Prostate gland (tissue), 2 donors: ENCODE measurements around the gene KCMF1.

Experiments
- POLR2A ChIP-seq: fragments of 450-650 bp; IDR thresholded peaks from one replicate; pipeline ENCODE4 v1.6.1; 2016; ENCODE audit warnings: antibody characterized with exemption, mild to moderate bottlenecking
- POLR2AphosphoS5 ChIP-seq: sonication (generic); formaldehyde crosslinking; IDR thresholded peaks from one replicate; pipeline ENCODE4 v1.6.1; 2017; ENCODE audit warnings: antibody characterized with exemption
- TF ChIP-seq, protein P1 (sequence below), 4 experiments: fragments of 200-600 bp in 2 of 4; fragments of 450-650 bp in 2 of 4; sonication (generic) in 2 of 4; IDR thresholded peaks; 1 replicate in 3 of 4; 2 replicates in 1 of 4; pipeline ENCODE4 v1.5.1; 2016 to 2019; ENCODE audit warnings: antibody characterized with exemption in 4 of 4, mild to moderate bottlenecking in 2 of 4, moderate library complexity in 2 of 4

DNA sequence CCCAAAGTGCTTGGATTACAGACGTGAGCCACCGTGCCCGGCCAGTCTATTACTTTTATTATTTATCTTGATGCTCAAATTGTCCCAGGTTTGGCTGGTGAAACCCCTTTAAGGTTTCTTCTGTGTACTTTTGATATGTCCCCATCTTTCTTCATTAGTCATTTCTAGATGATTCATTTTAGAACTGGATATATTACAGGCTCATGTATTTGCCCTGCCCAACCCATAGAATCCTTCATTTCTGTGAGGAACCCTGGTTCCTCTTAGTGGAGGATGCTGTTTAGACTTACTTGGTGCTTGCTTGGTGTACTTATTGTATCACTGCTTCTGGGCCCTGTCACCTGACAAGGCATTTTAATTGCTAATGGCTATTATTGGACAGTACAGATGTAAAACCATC lies 40.1 kb downstream of the KCMF1 start:
- TF ChIP-seq, protein P1, sequence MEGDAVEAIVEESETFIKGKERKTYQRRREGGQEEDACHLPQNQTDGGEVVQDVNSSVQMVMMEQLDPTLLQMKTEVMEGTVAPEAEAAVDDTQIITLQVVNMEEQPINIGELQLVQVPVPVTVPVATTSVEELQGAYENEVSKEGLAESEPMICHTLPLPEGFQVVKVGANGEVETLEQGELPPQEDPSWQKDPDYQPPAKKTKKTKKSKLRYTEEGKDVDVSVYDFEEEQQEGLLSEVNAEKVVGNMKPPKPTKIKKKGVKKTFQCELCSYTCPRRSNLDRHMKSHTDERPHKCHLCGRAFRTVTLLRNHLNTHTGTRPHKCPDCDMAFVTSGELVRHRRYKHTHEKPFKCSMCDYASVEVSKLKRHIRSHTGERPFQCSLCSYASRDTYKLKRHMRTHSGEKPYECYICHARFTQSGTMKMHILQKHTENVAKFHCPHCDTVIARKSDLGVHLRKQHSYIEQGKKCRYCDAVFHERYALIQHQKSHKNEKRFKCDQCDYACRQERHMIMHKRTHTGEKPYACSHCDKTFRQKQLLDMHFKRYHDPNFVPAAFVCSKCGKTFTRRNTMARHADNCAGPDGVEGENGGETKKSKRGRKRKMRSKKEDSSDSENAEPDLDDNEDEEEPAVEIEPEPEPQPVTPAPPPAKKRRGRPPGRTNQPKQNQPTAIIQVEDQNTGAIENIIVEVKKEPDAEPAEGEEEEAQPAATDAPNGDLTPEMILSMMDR (IDR thresholded peaks at IDR 0.05): no peak
- TF ChIP-seq POLR2A (no peak), POLR2AphosphoS5 (no peak)
